ENCODE data around the gene CREB1. TPM values are rescaled to one million over a fixed set of nuclear protein-coding genes. Genes with fewer than 3 reads are reported as not detected.

CREB1 gene
- polyA plus RNA-seq, 1 of the 3 experiments (the other 2 are of a cell fraction) = 14.5 TPM

GRCh38 chr2:207487650-207488311 lies 42.0 kb upstream of the CREB1 start (continued):
- peak; percentile 62 for TF ChIP-seq CTCF (IDR thresholded peaks at IDR 0.05)
- no peak for TF ChIP-seq RCOR1 (IDR thresholded peaks at IDR 0.05; ENCODE audit: low read length)
- TF ChIP-seq MEF2A (IDR thresholded peaks at IDR 0.05; ENCODE audit: borderline replicate concordance, low read depth) = no peak
- no peak for TF ChIP-seq IRF3 (IDR thresholded peaks at IDR 0.05; ENCODE audit: low read depth, low read length)
- TF ChIP-seq JUND (IDR thresholded peaks at IDR 0.05) = peak; percentile 97
- TF ChIP-seq RAD21 (IDR thresholded peaks at IDR 0.05; ENCODE audit: low read length) = peak; percentile 20; the same call in 1 of the 2 replicates
- no peak for TF ChIP-seq GABPA (IDR thresholded peaks at IDR 0.05; ENCODE audit: low read depth)
- TF ChIP-seq EZH2phosphoT487 (IDR thresholded peaks at IDR 0.05; ENCODE audit: borderline replicate concordance, low read depth) = no peak
- TF ChIP-seq SIN3A (IDR thresholded peaks at IDR 0.05; ENCODE audit: borderline replicate concordance, low read depth, low read length) = peak; percentile 21; the same call in 1 of the 2 replicates
- TF ChIP-seq PBX3 (IDR thresholded peaks at IDR 0.05) = peak; percentile 65
- peak; percentile 16; the same call in 1 of the 2 replicates for TF ChIP-seq MAX (IDR thresholded peaks at IDR 0.05; ENCODE audit: low read depth)
- peak; percentile 63; the same call in 1 of the 2 replicates for TF ChIP-seq YY1 (IDR thresholded peaks at IDR 0.05; ENCODE audit: low read depth)
- no peak for TF ChIP-seq MXI1 (IDR thresholded peaks at IDR 0.05; ENCODE audit: low read depth, low read length)
- TF ChIP-seq TEAD4 (IDR thresholded peaks at IDR 0.05; ENCODE audit: borderline replicate concordance, insufficient read depth) = peak; percentile 51; the same call in 1 of the 2 replicates
- TF ChIP-seq NRF1 (IDR thresholded peaks at IDR 0.05; ENCODE audit: low read depth, low read length) = no peak
- no peak for TF ChIP-seq FOXJ3 (CRISPR knock-in tag; IDR thresholded peaks at IDR 0.05)
- TF ChIP-seq FOXM1 (IDR thresholded peaks at IDR 0.05; ENCODE audit: low read depth) = 0 out of 2 replicates have a peak, but pooled peaks have one; percentile 28
- TF ChIP-seq CHD2 (IDR thresholded peaks at IDR 0.05; ENCODE audit: low read length, partially characterized antibody) = no peak

All from SK-N-SH (cell line).